HG02610 (cell line): ENCODE data around the gene ARID5B.

Experiments used
- ATAC-seq: cut with Tn5 transposase; IDR thresholded peaks from one replicate; pipeline ENCODE4 v1.9.1; 2021; ENCODE audit warnings: mild to moderate bottlenecking, moderate library complexity; ENCODE audit not compliant: unreplicated experiment

Gene ARID5B

GRCh38 chr10:62088786-62089185 lies 187.3 kb downstream of the ARID5B start:
- ATAC-seq, result no peak

- ATAC-seq, result no peak
Measured at GRCh38 chr10:62092301-62093030, 191.0 kb downstream of the ARID5B start.

- no peak for ATAC-seq
Measured at GRCh38 chr10:62093863-62094291, 192.4 kb downstream of the ARID5B start.

GRCh38 chr10:62095181-62096122 lies 194.0 kb downstream of the ARID5B start:
- ATAC-seq, result no peak

GRCh38 chr10:62096256-62096933 lies 194.9 kb downstream of the ARID5B start:
- ATAC-seq, result no peak

GRCh38 chr10:62098278-62099121 lies 197.0 kb downstream of the ARID5B start:
- ATAC-seq, result no peak

- no peak for ATAC-seq
Measured at GRCh38 chr10:62099299-62099698, 197.8 kb downstream of the ARID5B start.

GRCh38 chr10:62103857-62104256 lies 202.4 kb downstream of the ARID5B start:
- no peak for ATAC-seq

- ATAC-seq, result no peak
Measured at GRCh38 chr10:62106929-62107519, 205.5 kb downstream of the ARID5B start.

GRCh38 chr10:62108759-62109586 lies 207.5 kb downstream of the ARID5B start:
- ATAC-seq, result no peak

GRCh38 chr10:62109587-62110293 lies 208.2 kb downstream of the ARID5B start:
- ATAC-seq, result peak; percentile 58

GRCh38 chr10:62112300-62112699 lies 210.8 kb downstream of the ARID5B start:
- ATAC-seq, result no peak

- no peak for ATAC-seq
Measured at GRCh38 chr10:62112963-62113362, 211.5 kb downstream of the ARID5B start.

GRCh38 chr10:62113680-62114079 lies 212.2 kb downstream of the ARID5B start:
- no peak for ATAC-seq

GRCh38 chr10:62115321-62115720 lies 213.8 kb downstream of the ARID5B start:
- no peak for ATAC-seq

GRCh38 chr10:62115842-62116241 lies 214.3 kb downstream of the ARID5B start:
- ATAC-seq, result no peak

GRCh38 chr10:62116896-62117295 lies 215.4 kb downstream of the ARID5B start:
- ATAC-seq, result no peak

- ATAC-seq, result no peak
Measured at GRCh38 chr10:62121187-62121530, 219.7 kb downstream of the ARID5B start.

- no peak for ATAC-seq
Measured at GRCh38 chr10:62127975-62128374, 226.5 kb downstream of the ARID5B start.
